Prostate gland (tissue), 2 donors: ENCODE data around the gene EPM2A.

Experiments
- POLR2AphosphoS5 ChIP-seq: sonication (generic); formaldehyde crosslinking; IDR thresholded peaks from one replicate; pipeline ENCODE4 v1.6.1; 2017; ENCODE audit warnings: antibody characterized with exemption
- TF ChIP-seq, protein P1 (sequence below), 4 experiments: fragments of 200-600 bp in 2 of 4; fragments of 450-650 bp in 2 of 4; sonication (generic) in 2 of 4; IDR thresholded peaks; 1 replicate in 3 of 4; 2 replicates in 1 of 4; pipeline ENCODE4 v1.5.1; 2016 to 2019; ENCODE audit warnings: antibody characterized with exemption in 4 of 4, mild to moderate bottlenecking in 2 of 4, moderate library complexity in 2 of 4

- TF ChIP-seq, protein P1, sequence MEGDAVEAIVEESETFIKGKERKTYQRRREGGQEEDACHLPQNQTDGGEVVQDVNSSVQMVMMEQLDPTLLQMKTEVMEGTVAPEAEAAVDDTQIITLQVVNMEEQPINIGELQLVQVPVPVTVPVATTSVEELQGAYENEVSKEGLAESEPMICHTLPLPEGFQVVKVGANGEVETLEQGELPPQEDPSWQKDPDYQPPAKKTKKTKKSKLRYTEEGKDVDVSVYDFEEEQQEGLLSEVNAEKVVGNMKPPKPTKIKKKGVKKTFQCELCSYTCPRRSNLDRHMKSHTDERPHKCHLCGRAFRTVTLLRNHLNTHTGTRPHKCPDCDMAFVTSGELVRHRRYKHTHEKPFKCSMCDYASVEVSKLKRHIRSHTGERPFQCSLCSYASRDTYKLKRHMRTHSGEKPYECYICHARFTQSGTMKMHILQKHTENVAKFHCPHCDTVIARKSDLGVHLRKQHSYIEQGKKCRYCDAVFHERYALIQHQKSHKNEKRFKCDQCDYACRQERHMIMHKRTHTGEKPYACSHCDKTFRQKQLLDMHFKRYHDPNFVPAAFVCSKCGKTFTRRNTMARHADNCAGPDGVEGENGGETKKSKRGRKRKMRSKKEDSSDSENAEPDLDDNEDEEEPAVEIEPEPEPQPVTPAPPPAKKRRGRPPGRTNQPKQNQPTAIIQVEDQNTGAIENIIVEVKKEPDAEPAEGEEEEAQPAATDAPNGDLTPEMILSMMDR (IDR thresholded peaks at IDR 0.05), result no peak
- no peak for TF ChIP-seq POLR2AphosphoS5
These were observed 113.5 kb downstream of the EPM2A start for GRCh38 chr6:145621776-145622175.
